HG02623 (cell line): ENCODE results near the gene ZNF134.

Experiments used
- ATAC-seq: cut with Tn5 transposase; IDR thresholded peaks from one replicate; pipeline ENCODE4 v1.9.1; 2021; ENCODE audit warnings: moderate library complexity; ENCODE audit not compliant: unreplicated experiment

Gene ZNF134

DNA sequence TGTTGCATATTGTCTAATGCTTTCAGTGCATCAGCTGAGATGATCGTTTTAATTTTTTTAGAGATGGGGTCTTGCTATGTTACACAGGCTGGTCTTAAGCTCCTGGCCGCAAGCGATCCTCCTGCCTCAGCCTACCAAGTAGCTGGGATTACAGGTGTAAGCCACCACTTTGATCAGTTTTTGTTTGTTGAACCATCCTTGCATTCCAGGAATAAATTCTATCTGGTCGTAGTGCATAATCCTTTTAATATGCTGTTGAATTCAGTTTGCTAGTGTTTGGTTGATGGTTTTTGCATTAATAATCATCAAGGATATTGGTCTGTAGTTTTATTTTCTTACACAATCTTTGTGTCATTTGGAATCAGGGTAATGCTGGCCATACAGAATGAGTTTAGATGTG lies 23.3 kb downstream of the ZNF134 start:
- no peak for ATAC-seq

- no peak for ATAC-seq
Observed at GRCh38 chr19:57641715-57642234, 27.7 kb downstream of the ZNF134 start.

- no peak for ATAC-seq
Observed at GRCh38 chr19:57642396-57643046, 28.5 kb downstream of the ZNF134 start.

GRCh38 chr19:57643734-57644133 lies 29.7 kb downstream of the ZNF134 start:
- no peak for ATAC-seq

DNA sequence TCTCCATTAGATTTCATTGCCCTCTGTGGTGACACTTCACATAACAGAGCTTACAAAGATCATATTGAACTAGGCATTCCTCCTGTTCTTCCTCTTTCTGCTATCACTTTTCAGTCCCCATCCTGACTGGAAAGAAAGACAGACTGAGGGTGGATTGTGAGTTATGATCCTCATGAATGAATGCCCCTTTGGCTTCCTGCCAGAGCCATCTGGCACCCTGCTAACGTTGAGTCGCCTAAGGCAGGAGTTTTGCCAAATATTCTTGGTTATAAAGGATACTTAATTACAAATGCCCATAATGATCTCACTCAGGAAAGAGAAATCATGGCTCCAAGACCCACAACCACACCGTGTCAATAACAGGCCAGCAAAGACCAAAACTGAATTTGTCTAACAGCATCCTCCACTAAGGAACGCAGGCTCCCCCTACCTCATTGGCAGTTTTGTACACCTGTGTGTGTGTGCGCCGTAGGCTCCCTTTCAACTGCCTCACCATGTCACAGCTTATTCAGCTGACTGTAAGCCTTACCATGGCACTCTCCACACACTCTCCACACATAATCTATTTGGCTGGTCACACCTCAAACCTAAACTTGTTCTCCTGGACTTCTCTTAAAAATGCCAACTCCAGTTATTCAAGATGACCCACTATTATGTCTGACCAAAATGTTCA lies 34.4 kb downstream of the ZNF134 start:
- no peak for ATAC-seq

DNA sequence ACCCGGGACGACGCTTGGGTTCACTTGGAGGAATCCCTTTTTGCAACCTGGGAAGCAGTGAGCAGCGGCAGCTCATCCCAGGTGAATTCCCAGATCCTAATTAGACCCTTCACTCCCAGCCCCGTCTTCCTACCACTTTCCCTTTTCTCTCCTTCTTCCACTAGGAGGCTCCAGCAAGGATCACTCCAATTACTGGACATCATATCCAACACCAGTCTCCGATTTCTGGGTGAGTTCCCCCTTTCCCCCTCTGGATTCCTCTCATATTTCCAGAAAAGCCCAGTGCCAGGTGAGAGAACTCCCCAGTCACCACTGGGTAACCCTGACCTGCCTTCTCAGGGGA lies 37.6 kb downstream of the ZNF134 start:
- ATAC-seq, result no peak

GRCh38 chr19:57653689-57654088 lies 39.6 kb downstream of the ZNF134 start:
- ATAC-seq, result no peak

DNA sequence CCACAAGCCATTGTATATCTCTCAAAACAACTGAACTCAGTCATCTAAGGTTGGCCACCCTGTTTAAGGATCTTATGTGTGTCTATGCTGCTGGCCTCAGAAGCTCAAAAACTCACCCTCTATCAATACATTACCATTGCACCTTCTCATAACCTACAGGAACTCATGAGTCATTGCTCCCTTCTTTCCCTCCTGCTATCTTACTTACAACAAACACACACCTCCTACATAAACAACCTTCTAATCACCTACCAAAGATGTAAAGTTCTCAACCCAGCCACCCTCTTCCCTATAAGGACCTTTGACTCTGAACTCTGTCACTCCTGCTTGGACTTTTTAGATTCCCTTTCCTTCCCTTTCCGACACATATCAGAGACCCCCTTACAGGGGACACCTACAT lies 41.4 kb downstream of the ZNF134 start:
- no peak for ATAC-seq

GRCh38 chr19:57656346-57656745 lies 42.3 kb downstream of the ZNF134 start:
- ATAC-seq, result no peak

GRCh38 chr19:57664269-57665127 lies 50.5 kb downstream of the ZNF134 start:
- no peak for ATAC-seq

DNA sequence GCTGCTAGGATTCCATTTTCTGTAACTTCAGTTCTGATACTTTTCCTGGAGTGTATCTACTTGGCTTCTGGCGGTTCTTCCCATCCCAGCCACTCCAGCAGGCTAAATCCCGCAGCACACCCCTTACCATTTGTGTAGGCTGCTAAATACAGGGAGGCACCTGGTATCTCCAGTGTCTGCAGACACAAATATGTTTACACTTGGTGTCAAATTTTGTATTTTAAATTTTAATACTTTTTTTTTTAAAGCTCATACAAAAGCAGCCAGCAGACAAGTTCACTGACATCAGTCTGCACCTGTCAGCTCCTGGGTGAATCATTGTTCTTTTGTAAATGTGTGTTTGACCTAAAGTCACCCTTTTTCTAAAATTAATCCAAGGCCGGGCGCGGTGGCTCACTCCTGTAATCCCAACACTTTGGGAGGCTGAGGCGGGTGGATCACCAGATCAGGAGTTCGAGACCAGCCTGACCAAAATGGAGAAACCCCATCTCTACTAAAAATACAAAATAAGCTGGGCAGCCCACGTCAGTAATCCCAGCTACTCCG lies 51.3 kb downstream of the ZNF134 start:
- ATAC-seq, result no peak

DNA sequence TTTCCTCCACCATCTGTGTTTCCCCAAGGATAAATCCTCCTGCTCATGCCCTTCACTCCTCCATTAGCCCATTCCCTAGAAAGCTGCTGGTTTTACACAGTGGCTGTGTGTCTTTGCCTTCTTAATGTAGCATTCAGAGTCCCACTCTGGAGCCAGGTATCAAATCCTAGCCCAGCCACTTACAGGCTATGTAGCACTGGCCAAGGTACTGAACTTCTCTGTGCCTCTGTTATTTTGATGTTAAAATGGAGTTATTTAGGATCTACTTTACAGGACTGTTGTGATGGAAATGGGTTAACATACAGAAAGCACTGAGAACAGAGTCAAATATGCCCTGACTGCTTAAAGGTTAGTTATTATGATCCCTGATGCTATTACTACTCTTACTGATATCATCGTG lies 53.2 kb downstream of the ZNF134 start:
- no peak for ATAC-seq

DNA sequence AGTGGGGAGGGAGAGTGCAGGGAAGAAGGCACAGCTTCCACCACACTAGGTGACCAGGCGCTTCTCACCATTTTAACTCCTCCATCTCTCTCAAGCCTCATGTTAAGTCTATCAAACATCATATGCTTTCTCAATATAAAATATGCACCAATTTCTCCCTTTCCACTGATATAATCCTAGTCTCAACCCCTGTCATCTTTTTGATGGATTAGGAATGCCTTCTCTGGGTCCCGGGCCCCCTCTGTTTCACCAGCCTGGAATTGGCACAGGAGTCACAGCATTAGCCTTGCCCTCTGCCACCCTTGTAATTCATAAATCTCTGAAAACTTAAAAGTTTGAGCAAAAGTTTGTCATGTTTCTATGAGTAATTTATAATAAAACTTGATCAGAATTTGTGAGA lies 54.6 kb downstream of the ZNF134 start, which contains the start of gene ZSCAN4:
Gene ZSCAN4, plus strand, starts transcription at position 301 of the 400 bp plus-strand sequence. CDS start 7,211 bp downstream, outside the sequence.
- no peak for ATAC-seq

DNA sequence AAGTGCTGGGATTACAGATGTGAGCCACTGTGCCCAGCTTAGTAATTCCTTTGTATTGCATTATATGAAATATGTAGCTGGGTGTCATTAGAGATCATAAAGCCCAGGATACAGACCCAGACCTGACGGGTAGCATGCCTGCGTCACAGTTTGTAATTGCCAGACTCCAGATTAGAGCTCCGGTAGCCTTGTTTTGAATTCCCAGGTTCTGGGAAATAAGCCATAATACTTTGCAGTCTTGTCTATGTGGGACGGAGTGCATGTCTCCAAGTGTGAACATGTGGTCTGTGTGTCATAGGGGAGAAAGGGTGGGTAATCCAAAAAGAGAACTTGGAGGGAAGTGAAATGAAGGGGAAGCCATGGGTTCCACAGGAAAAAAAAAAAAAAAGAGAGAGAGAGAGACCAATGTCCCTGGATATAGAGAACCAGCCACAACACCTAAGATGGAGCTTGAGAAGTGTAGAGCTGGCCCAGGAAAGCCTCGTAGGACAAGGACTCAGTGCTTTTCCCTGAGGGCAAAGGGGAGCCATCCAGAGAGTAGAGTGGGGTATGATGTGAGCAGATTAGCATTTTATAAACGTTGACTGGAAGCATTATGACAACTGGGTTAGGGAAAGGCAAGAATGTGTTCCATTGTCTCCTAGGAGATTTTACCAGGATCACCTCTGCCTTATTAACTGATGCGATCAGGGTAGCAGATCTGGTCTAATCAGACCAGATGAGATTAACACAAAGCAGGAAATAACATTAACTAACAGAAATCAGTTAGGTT lies 57.3 kb downstream of the ZNF134 start:
- ATAC-seq, result no peak

- no peak for ATAC-seq
Observed at GRCh38 chr19:57672466-57672865, 58.4 kb downstream of the ZNF134 start.
